Activated CD8-positive, alpha-beta memory T cell treated with anti-CD3 and anti-CD28 coated beads, Interleukin-2, amount 50 U/mL, for 4 hours (primary cell): ENCODE results near the gene ST3GAL3.
"Not testable (repeated sequence)": the region's sequence is repeated elsewhere in the genome, so short reads cannot be mapped to it uniquely, and the experiment has no call there.

ENCODE experiments used
- DNase-seq: peaks from one replicate; pipeline ENCODE4 v3.0.0-alpha.2; 2020

The ST3GAL3 gene

DNA sequence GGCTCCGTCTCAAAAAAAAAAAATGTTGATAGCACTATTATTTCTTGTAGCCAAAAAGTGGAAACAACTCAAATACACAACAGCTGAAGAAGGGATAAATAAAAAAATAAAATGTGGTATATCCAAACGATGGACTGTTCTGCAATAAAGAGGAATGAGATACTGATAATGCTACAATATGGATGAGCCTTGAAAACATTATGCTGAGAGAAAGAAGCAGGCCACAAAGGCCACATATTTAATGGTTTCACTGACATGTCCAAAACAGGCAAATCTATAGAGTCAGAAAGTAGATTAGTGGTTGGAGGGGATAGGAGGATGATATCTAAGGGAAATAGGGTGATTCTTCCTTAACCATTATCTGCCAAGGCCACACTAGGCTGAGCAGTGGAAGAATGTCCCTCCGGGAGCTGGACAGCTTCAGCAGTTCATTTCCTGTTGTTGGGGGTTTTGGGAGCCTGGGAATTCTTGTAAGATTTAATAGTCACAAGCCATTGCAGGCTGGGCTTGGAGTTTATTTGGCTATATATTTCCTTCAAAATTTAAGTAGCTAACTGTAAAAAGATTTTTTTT is 53.5 kb downstream of the ST3GAL3 start:
- no peak for DNase-seq

DNA sequence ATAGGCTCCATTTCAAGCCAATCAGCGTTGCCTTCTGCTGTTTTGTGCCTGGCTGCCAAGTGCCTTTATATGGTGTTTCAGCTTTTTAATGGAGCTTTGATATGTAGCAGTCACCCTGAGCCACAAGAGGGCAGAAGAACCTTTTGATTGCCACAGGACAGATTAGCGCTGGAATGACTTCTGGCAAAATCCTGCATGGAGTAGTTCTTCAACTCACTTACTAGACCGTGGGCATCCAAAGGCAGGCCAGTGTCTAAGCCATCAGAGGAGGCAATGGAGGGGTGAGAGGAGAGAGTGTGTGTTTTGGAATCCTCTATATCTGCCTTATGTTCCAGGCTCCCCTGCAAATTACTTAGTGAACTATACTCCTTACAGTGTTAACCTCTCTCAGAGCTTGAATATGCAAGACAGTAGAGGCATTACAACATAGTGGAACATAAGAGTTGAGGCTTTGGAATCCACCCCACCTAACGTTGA is 56.2 kb downstream of the ST3GAL3 start:
- DNase-seq: peak; percentile 31

DNA sequence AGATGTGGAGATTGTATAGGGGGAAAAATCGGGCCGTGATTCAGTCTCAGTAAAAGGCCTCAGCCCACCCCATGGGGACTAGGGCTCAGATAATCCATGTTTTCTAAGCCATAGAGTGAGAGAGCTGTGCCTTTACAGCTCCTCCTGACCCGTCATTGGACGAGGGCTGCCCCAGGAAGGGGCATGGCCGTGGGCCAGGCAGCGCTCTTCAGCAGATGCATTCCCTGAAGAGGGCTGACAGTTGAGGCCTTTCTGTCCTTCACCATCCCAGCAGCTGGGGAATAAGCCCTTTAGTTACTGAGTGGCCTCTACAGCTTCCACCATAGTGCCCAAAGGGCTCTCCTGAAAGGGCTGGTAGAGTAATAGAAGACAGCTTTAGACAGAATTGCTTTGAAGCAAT is 57.2 kb downstream of the ST3GAL3 start:
- DNase-seq: no peak

DNA sequence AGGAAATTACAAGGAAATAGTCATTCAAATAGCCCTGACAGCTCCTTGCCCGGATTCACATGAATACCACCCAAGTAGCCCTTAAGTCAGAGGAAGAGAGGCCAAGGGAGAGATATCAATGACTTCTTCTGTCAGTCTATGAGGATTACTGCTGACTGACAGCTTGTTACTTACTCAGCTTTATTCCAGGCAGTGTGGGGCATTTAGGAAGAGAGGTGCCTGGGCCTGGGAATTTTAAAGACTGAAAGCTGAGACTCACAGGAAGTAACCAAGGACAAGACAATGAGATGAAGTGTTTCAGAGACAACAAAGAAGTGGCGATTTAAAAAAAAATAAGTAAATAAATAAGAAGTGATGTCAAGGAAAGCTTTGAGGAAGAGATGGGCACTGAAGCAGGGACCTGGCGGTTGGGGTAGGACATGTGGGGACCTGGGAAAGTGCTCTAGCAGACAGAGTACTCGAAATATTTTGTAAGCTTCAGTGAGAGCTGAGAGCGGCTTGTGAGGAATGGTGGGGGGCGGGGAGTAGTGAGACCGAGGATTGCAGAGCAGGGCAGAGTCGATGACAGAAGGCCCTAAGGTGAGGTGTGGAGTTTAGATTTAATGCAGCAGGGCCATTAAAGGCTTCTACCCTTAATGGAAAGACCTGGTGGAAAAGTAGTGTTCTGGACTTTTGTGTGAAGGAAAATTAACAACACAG is 58.9 kb downstream of the ST3GAL3 start:
- no peak for DNase-seq

DNA sequence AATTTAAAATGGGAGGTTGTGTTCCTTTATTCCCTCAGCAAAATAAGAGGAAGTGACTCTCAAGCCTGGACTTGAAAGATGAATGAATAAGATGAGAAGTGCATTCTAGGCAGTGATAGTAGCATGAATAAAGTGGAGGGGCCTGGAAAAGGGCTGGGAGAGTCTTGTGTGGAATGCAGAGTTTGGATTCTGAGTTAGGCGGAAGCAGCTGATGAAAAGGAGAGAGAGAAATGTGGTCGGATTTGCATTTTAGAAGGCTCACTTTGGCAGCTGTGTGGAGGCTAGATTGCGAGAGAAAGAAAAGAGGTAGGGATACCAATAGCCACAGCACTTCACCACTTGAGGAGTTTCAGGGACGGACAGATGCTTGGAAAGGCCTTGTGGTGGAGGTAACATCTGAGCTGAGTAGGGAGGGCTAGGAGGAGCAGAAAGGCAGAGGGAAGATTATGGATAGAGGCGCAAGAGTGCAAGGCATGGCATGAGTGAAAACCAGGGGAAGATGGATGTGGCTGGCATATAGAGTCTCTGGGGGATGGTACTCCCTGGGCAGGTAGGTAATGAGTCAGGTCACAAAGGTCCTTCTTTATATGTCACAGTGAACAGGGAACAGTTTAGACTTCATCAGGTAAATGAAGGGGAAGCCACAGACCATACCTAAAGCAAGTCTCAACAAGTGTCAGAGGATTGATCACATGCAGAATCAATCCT is 59.6 kb downstream of the ST3GAL3 start:
- DNase-seq: no peak

DNA sequence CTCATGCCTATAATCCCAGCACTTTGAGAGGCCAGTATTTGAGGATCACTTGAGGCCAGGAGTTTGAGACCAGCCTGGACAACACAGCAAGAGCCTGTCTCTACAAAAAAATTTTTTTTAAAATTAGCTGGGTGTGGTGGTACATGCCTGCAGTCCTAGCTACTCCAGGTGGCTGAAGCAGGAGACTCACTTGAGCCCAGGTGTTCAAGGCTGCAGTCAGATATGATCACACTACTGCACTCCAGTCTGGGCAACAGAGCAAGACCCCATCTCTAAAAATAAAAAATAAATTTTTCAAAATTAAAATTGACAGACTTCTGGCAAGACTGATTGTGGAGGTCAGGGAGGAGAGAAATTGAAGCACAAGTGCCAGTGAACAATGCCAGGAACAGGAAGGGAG is 60.8 kb downstream of the ST3GAL3 start:
- DNase-seq: no peak

DNA sequence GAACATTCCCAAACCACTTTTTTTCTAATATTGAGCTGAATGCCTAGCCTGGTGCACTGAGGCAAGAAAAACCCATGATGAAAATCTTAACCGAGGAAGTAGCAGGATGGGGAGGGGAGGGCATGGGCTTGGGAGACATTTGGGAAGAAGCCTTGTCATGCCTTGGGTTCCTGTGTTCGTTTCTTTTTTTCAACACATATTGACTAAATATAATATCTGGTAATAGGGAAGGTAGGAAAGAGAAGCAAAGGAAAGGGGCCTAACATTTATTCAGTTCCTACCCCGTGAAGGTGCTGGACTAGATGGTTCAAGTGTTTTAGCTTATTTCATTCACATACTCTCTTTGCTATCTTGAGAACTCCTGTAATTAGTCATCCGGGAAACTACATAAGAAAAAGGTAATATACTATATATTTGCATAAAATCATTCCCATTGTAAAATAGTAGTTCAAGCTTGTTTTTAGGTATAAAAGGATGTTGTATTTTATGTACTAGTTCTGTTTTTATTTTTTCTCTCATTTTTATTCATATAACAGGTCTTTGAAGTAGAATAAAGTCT is 62.1 kb downstream of the ST3GAL3 start:
- no peak for DNase-seq

DNA sequence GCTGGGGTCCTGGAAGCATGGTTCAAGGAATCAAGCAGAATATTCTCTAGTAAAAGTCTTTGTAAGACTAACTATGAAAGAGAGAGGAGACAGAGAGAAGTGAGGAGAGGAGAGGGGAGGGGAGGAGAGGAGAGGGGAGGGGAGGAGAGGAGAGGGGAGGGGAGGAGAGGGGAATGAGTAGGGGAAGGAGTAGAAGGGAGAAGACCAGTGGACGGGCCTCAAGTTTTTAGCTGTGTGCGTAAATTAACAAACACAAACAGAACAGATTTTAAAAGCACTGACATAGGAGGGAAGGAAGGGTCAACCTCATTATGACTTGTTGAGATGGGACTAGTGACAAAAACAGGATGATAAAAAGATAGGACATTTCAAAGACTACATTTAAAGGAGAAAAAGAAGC is 62.8 kb downstream of the ST3GAL3 start:
- DNase-seq: no peak

DNA sequence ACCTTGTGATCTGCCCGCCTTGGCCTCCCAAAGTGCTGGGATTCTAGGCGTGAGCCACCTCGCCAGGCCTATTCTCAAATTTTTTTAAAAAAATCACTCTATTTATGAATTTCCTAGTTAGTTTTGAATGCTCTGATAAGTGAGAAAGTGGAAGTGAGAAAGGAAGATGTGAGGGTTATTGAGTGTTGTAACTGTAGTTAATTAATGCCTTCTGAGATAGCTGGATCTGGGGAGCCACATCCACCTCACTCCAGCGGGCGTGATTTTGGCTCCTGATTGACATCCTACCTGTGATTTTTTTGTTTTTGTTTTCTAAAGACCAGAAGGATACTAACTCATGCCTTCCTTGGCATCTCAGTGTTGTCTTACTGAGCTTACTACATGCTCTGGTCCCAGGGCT is 65.6 kb downstream of the ST3GAL3 start:
- no peak for DNase-seq

DNA sequence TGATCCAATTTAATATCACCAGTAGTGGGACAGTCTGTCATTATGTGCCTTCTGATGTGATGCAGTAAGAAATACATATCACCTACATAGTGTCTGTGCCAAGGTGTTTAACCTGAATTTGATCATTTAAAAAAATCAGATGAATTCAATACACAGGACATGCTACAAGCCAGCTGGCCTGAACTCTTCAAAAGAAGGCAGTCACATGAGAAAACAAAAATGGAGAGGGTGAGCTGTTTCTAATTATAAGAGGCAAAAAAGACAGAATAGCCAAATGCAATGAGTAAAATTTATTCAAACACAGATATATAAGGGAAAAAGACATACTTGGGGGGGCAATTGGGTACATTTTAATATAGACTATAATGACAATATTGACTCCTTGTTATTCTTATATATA is 66.5 kb downstream of the ST3GAL3 start:
- DNase-seq: no peak

DNA sequence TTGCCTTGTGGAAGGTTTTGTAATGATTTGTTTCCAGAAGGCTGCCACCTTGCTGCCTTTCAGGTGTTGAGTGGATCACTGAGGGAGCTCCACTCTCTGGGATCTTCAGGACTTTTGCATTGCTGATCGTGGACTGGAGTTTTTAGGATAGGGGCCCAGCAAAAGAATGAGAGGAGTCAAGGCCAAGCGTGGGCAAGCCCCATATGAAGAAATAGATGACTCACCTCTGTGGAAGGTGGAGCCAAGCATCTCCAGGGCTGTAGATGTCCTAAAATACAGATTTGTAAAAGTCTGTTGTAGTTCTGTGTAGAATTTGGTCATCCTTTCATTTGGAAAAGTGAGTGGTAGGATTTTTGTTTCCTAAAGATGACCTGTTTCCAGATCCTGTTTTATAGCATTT is 67.0 kb downstream of the ST3GAL3 start:
- DNase-seq: no peak

DNA sequence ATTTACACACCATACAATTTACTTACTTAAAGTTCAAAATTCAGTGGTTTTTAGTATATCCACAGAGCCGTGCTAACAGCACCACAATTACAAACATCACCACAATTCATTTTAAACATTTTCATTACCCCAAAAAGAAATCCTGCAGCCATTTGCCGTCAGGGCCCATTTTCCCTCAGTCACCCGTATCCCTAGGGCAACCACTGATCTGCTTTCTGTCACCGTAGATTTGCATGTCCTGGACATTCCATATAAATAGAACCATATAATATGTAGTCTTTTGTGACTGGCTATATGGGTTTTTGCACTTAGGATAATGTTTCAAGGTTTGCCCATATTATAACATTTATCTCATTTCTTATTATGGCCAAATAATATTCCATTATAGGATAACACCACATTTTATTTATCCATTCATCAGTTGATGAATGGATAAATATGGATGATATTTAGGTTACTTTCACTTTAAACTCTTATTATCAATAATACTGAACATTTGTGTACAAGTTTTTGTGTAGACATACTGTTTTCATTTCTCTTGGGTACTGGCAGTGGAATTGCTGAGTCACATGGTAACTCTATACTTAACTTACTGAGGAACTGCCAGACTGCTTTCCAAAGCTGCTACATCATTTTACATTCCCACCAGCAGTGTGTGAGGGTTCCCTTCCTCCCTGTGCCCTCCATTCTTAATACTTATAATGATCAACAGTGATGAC is 68.9 kb downstream of the ST3GAL3 start:
- no peak for DNase-seq

DNA sequence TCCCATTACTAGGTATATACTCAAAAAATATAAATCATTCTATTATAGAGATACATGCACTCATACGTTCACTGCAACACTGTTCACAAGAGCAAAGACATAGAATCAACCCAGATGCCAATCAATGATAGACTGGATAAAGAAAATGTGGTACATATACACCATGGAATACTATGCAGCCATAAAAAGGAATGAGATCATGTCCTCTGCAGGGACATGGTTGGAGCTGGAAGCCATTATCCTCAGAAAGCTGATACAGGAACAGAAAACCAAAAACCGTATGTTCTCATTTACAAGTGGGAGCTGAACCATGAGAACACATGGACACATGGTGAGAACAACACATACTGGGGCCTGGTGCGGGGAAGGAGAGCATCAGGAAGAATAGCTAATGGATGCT is 70.6 kb downstream of the ST3GAL3 start:
- not testable (repeated sequence) for DNase-seq

DNA sequence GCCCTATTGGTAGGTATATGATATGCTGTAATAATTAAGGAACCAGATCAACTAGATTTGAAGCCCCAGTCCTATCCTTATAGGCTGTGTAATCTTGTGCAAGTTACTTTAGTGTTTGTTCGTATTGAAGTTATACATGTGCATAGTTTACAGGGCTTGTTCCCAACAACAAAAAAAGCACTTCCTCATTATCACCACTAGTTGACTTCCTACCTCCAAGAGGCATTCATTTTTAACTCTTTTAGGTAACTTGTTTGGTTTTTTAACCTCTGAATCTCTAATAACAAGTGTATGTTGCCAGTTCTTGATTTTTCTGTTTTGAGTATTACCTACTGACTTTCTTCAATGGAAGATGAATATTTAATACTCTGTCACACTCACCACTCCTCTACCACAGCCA is 71.9 kb downstream of the ST3GAL3 start:
- no peak for DNase-seq

DNA sequence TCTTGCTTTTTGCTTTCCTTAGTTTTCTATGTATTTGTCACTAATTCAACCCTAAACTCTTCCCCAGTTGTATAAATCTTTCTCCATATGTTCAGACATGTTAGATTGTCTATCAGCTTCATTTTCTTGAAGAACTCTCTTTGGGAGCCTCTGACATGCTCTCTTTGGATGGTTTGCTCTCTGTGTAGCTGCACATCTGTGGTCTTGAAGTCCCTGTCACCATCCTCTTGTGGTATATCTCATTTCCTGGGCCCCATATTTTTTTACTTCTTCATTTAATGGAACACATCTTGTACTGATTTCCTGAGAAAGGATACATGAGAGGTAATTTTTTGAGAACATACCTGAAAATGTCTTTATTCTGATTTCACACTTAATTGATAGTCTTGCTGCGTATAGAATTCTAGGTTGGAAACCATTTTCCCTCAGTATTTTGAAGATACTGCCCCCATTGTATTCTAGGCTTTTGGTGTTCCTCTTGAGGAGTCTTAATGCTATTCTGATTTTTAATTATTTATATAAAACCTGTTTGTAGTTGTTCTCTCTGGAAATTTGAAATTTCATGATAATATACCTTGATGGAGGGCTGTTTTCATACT is 72.6 kb downstream of the ST3GAL3 start:
- no peak for DNase-seq

DNA sequence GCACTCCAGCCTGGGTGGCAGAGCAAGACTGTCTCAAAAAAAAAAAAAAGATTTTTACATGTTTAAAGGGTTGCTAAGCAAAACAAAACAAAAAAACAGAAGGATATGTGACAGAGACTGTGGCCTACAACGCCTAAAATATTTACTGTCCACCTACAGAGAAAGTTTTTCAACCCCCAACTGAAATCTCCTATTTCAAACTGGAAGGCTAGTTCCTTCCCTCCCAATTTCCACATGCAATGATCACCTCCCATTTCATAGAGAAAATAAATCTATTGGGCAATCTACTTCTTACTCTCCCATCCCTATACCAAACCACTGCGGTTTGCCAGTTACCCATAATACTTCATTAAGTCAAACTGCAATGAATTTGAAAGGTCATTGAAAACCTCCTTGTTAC is 74.2 kb downstream of the ST3GAL3 start:
- DNase-seq: no peak

DNA sequence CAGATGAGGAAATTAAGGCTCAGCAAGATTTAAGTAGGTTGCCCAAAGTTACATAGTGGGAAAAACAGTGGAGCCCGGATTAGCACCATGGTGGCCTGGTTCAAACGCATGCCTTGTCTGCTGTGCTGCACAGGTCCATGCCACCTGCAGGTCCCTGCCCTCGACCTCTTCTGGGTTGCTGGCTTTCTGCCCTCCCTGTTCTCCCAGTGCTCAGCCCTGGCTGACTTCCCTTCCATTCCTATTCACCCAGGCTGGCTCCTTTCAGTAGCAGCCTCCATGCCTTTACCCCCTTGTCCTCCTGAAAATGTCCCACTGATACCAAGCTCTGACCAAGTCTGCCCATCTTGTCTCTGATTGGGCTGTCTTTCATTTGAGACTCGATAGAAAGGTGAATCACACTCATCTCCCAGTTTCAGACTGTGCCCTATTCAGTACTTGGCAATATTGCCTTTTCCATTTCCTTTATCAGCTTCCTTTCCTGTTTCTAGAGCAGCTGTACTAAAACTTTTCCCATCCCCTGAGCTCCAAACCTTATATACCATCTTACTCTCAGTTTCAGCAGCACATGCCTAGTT is 75.8 kb downstream of the ST3GAL3 start:
- no peak for DNase-seq

DNA sequence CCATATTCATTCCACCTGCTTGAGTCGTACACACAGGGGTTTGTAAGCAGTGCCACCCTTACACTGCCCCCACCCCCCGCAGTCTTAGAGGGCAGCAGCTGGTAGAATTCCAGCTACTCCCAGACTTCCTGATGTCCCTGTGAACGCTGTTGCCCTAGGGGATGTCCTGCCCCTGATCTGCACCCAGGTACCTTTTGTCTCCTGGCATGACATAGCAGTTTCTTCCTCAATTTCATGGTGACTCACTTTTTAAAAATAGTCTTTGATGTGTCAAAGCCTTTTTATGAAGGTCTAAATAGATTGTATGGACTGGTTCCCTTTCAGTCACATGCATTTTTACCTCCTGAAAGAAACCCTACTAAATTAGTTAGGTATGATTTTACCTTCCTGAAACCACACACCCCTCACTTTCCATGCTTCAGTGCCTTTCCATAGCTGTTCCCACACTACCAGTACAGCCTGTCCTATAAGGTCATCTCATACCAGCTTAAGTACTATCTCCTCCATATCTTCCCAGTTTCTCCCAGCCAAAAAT is 76.4 kb downstream of the ST3GAL3 start:
- no peak for DNase-seq

DNA sequence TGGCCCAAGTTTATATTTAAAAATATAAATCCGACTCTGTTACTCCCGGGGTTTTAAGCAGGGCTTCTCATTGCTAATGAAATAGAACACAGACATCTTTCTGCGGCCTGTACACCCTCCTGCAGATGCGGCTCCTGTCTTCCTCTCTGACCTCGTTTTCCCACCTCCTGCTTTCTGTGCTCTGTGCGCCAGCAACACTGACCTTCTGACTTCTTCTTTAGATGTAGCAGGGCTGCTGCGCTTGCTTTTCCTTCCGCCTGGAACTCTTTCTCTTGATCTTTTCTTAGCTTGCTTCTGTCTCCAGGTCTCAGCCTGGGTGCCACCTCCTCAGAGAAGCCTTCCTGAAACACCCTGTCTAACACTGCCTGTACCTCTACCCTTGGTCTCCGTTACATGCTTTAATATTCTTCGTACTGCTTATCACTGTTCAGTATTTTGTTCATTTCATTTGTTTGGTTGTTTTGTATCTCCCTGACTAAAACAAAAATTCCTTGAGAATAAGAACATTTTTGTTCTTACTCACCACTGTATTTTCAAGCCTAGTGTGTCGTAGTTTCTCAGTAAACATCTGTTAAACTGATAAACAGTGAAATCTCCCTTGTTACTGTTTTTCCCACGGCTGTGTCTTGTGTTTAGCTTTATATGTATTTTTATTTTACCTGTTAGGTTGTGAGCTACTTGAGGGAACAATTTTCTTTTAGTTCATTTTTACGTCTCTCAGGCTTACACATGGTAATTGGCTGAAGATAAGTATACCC is 79.0 kb downstream of the ST3GAL3 start:
- no peak for DNase-seq

DNA sequence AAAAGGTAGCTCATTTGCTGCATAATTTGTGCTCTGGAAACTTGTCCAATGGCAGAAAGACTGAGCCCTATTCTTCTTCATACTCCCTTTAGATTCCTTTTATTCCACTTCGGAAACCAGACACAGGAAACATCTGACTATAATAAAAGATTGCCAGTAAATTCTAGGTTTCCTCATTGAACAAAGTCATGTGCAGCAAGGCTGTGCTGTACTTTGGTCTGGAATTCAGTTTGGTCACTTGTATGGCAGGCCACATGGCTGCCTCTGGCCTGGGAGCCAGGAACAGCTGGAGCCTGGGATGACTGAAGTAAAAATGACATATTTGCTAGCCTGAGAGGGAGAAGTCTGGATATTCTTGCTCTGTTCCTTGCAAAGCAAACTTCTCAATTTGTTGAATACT is 79.6 kb downstream of the ST3GAL3 start:
- no peak for DNase-seq
